ENCODE measurements around the gene CHMP1B.

CHMP1B gene

DNA sequence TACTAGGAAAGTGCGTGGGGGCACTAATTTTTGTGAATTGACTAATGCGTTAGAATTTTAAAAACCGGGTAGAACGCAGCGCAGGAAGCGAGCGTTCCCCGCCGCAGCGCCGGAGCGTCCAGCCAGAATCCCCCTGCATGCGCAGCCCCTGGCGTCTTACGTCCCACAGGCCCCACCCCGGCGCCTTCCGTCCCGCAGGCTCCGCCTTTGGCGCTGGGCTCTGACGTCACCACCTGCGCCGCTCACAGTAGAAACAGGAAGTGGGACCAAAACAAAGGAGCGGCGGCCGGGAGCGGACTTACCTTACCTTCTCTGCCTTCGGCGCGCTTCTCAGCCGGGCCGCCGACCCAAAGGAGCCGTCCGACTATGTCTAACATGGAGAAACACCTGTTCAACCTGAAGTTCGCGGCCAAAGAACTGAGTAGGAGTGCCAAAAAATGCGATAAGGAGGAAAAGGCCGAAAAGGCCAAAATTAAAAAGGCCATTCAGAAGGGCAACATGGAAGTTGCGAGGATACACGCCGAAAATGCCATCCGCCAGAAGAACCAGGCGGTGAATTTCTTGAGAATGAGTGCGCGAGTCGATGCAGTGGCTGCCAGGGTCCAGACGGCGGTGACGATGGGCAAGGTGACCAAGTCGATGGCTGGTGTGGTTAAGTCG is at the start of gene CHMP1B:
Gene CHMP1B, plus strand, starts transcription at position 268 of the 660 bp plus-strand sequence. Its CDS starts 99 bp downstream, at position 367.
- DNase-seq = peak; percentile 97

GRCh38 chr18:11801573-11801972 is 49.6 kb upstream of the CHMP1B start:
- no peak for DNase-seq

DNA sequence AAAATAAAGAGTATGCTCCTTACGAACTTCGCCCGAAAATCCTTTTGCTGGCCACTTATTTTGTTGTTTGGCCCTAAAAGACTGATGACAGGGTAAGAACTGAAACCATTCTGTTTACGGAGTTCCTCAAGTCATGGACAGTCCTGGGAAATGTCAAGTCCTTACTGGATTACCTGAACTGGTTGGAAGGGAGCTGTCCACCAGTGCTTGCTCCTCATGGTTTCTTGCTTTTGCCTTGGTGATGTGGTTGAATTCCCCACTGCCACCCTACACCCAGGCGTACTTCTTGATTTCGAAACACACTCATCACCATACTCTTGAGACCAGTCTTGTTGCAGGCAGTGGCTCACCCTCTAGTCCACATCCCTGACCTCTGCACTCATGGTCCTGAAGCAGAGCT is 49.1 kb upstream of the CHMP1B start:
- DNase-seq = no peak

DNA sequence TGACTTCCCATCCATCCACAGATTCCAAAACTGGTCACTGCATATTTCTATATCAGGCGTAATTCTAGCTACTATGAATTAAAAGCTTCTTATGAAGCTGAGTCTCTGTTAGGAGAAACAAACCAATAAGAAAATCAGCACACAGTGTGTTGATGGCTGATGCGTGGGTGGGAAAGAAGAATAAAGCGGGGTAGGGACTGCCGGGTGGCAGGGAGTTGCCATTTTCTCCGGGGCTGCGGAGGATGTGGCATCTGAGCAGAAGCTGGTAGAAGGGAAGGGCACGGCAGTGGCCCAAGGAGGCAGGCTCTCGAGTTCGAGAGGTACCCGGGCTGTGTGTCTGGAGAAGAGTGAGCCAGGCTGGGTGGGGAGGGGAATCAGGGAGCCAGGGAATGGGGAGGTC is 48.6 kb upstream of the CHMP1B start:
- no peak for DNase-seq

DNA sequence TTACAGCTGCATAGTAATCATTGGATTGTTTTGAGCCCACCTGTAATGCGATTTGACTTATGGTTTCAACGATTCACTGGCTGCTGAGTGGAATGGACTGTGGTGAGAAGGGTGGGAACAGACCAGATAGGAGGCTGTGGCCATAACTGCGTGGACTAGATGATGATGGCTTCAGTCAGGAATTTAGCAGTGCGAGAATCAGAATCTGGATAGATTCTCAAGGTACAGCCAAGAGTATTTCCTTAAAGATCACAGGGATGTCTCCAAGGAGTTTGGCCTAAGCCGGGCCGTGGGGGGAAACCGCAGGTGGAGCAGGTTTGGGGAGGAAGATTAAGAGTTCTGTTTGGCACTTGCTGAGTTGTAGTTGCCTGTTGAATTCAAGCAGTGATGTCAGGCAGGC is 44.0 kb upstream of the CHMP1B start:
- no peak for DNase-seq

- no peak for DNase-seq
Measured at GRCh38 chr18:11808001-11808855, 43.0 kb upstream of the CHMP1B start.

- no peak for DNase-seq
Measured at GRCh38 chr18:11809895-11810294, 41.3 kb upstream of the CHMP1B start.

GRCh38 chr18:11810379-11810778 is 40.8 kb upstream of the CHMP1B start:
- no peak for DNase-seq

DNA sequence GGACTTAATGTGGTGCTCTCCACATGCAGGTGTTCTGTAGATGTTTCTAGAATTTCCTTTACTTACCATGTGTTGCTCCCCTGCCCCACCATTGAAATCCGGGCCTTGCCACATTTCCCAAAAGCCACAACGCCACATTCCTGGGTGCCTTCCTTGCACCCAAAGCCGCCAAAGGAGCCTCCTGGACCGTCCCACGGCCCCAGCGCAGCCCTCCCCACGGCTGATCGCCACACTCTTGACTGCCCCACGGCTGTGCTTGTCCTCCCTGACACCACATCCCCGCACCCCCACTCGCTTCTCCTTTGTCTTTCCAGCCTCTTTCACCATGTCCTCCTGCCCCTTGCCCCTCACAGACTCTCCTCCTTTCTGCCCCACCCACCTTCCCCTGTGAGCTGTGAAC is 40.2 kb upstream of the CHMP1B start:
- DNase-seq = no peak

DNA sequence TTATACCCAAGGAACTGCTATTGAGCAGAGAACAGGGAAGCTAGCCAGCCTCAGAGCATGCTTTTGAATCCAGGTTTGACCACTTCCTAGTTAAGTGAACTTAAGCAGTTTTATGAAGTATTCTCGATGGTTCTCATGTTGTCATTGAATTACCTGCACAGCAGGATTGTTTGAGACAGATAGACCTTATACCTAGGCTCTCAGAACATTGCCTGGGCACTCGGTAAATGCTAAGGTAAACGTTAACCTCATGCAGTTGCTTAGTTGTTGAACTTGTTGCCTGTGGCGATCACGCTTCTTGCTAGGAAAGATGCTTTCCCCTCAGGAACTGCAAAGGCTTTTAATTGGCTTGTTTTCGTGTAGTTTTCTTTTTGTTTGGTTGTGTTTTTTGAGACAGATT is 34.0 kb upstream of the CHMP1B start:
- no peak for DNase-seq

GRCh38 chr18:11818486-11819203 is 32.6 kb upstream of the CHMP1B start:
- no peak for DNase-seq

- no peak for DNase-seq
Measured at GRCh38 chr18:11819938-11820337, 31.3 kb upstream of the CHMP1B start.

- no peak for DNase-seq
Measured at GRCh38 chr18:11820697-11821096, 30.5 kb upstream of the CHMP1B start.

DNA sequence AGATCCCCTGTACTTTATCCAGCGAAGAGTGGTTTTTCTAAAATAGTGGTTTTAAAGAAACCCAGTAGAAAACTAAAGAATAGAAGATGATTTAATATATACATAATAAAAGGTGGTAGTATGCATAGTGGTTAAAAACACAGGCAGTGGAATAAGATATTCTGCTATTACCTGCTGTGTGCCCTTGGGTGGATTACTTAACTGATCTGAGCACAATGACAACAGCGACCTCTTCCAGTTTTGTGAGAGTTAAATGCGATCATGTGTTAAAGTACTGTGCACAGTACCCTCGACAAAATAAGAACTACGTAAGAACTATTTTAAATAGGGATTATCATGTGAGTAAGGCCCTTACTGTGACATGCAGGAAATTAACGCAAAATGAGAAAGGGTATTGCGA is 30.0 kb upstream of the CHMP1B start:
- no peak for DNase-seq

DNA sequence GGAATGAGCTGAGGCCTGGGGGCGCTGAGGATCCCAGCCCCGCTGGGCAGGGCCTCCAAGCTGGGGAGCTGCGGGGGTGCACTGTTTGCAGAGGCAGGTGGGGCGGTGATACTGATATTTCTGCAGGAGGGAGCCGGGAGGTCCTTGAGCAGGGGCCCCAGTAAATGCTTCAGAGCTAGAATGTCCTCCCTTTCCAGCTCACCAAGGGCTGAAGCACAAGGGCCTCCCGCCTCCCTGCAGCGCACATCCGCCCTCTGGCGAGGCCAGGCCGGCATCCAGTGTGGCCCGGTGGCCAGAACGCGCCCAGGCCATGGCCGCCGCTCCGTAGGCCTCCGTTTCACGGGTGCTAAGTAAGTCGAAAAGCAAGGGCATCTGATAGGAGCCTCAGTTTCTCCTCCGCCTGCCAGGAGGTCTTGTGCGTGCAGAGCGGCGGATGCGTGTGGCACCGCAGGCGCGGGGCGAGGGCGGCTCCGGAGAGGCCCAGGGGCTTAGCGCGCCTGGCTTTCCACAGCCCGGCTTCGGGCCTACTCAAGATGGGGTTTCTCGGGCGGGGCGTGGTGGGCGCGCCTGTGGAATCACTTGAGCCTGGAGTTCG is 29.5 kb upstream of the CHMP1B start:
- no peak for DNase-seq

DNA sequence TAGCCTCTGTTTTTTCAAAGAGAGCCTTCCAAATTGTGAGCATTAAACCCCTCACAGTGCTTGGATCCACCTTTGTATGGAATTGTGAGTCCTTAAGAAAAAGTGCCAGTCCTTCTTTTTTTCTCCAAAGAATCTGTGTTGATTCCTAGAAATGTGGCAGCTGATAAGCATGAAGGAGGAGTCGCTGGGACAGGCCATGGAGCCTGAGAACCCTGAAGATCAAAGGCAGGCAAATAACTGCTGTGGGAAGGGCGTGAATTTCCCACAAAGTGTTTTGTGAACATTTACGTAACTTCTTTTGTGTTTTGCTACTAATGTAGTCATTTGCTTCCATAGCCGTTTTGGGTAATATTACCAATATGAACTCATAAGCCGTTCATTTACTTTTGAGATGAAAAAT is 27.7 kb upstream of the CHMP1B start:
- no peak for DNase-seq

GRCh38 chr18:11826836-11827235 is 24.4 kb upstream of the CHMP1B start:
- no peak for DNase-seq

GRCh38 chr18:11828786-11829432 is 22.3 kb upstream of the CHMP1B start:
- no peak for DNase-seq

GRCh38 chr18:11830585-11830984 is 20.6 kb upstream of the CHMP1B start:
- DNase-seq = no peak

DNA sequence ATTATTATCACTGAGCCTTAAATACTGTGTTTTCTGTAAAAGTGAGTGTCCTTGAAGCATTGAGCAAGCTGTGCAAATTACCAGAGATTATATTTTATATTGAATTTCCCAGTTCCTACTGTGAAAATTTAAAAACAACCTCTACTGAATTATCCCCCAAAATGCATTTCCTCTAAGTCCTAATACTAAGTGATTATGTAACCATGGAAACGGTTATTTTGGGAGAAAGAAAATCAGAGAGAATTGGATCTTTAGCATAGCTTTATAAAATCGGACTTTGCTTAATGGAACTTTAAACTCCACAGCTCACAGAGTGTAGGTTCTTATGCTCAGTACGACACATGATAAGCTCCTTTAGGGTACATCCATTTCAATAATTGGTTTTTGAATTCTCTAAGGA is 19.3 kb upstream of the CHMP1B start:
- no peak for DNase-seq

DNA sequence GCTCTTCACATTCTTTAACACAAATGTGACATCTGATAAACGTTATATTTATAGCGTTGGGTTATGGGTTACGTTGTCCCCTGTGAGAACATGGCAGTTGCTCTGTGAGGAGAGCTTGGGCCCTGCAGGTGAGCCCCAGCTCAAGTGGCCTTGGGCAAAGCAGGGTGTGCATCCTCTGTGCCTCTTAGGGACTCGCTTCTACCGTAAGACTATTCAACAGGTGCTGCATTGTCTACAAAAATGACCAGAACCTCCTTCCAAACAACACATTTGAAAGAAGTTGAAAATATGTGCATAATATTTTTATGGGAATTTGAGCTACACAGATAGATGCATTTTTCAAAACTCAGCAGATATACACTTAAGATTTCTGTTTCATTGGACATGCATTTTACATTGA is 16.4 kb upstream of the CHMP1B start:
- DNase-seq = no peak

GRCh38 chr18:11839556-11839955 is 11.7 kb upstream of the CHMP1B start:
- no peak for DNase-seq

GRCh38 chr18:11840493-11840892 is 10.7 kb upstream of the CHMP1B start:
- no peak for DNase-seq

All from stimulated activated CD4-positive, alpha-beta T cell treated with anti-CD3 and anti-CD28 coated beads, Interleukin-4, amount 100 ng/mL, for 24 hours (primary cell).